Endothelial cell of umbilical vein (primary cell): ENCODE results near the gene OSBPL8.

ENCODE experiments used
- EZH2 ChIP-seq: IDR thresholded peaks from 2 replicates; pipeline ENCODE4 v1.6.1; 2012; ENCODE audit warnings: borderline replicate concordance, low read depth, mild to moderate bottlenecking, moderate library complexity, low read length, inconsistent platforms; ENCODE audit not compliant: severe bottlenecking
- GATA2 ChIP-seq: IDR thresholded peaks from 2 replicates; pipeline ENCODE4 v1.7.0; 2011; ENCODE audit warnings: low read depth, mild to moderate bottlenecking, moderate library complexity, mixed read lengths, low read length; ENCODE audit not compliant: insufficient read length, insufficient read depth
- TF ChIP-seq, protein P1 (sequence below), 2 donors: IDR thresholded peaks; 1 replicate in 1 of 2; 2 replicates in 1 of 2; pipeline ENCODE4 v1.5.1; 2011; ENCODE audit warnings: low read length in 2 of 2, mild to moderate bottlenecking in 2 of 2, moderate library complexity in 2 of 2, control low read depth in 1 of 2, inconsistent platforms in 1 of 2, low read depth in 1 of 2; ENCODE audit not compliant: insufficient read depth in 1 of 2; ENCODE audit errors: extremely low read depth in 1 of 2

DNA sequence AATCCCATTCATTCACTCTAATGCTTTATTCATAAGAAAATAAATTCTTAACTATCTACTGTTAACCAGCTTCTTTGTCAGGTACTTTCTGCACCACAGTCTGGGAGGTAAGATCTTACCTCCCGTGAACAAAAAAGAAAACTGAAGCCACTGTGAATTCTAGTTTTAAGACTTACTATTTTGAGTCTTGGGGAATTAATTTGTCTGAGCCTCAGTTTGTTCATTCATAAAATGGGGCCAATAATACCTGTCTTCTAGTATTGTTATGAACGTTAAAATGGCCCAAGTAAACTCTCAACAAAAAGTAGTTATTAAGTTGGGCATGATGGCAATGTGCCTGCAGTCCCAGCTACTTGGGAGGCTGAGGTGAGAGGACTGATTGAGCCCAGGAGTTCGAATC, 151.9 kb downstream of the OSBPL8 start:
- TF ChIP-seq GATA2 (no peak), EZH2 (no peak)
- TF ChIP-seq, protein P1, sequence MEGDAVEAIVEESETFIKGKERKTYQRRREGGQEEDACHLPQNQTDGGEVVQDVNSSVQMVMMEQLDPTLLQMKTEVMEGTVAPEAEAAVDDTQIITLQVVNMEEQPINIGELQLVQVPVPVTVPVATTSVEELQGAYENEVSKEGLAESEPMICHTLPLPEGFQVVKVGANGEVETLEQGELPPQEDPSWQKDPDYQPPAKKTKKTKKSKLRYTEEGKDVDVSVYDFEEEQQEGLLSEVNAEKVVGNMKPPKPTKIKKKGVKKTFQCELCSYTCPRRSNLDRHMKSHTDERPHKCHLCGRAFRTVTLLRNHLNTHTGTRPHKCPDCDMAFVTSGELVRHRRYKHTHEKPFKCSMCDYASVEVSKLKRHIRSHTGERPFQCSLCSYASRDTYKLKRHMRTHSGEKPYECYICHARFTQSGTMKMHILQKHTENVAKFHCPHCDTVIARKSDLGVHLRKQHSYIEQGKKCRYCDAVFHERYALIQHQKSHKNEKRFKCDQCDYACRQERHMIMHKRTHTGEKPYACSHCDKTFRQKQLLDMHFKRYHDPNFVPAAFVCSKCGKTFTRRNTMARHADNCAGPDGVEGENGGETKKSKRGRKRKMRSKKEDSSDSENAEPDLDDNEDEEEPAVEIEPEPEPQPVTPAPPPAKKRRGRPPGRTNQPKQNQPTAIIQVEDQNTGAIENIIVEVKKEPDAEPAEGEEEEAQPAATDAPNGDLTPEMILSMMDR (IDR thresholded peaks at IDR 0.05; ENCODE audit: extremely low read depth in 1 of 2, insufficient read depth in 1 of 2, low read depth in 1 of 2, low read length in 2 of 2): no peak
